GM18907 (cell line): Measurements from ENCODE around the gene LYZL4.
A peak's percentile ranks its signal among the peaks of the same experiment; 100 is the strongest.

Experiments
- ATAC-seq: cut with Tn5 transposase; IDR thresholded peaks from one replicate; pipeline ENCODE4 v1.9.1; 2021; ENCODE audit warnings: mild to moderate bottlenecking, moderate library complexity; ENCODE audit not compliant: unreplicated experiment

LYZL4 gene, protein sequence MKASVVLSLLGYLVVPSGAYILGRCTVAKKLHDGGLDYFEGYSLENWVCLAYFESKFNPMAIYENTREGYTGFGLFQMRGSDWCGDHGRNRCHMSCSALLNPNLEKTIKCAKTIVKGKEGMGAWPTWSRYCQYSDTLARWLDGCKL

DNA sequence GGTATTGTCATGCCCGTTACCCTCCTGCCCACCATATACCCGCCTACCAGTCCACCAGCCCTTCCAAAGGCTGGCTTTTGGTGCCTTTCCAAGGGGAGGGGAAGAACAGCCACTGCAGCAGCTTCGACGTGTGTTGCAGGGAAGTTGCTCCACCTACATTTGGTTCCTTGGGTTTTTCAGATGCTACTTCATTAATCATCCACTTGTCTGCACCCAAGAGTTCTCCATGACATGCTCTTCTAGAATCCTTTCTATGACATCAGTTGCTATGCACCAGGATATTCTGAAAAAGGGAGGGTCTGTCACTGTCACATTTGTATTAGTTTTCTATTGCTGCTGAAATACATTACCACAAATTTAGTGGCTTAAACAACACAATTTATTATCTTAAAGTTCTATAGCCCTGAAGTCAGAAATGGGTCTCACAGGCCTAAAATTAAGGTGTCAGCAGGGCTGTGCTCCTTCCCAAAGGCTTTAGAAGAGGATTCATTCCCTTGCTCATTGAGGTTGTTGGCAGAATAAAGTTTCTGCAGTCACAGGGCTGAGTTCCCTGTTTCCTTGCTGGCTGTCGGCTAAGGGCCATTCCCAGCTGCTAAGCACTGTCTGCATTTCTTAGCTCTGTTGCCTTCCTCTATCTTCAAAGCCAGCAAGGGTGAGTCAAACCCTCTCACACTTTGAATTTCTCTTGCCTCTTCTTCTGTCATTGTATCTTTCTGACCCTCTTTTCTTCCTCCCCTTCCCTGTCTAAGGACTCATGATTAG, at the start of gene LYZL4:
Gene LYZL4, minus strand, starts transcription at position 241 of the 762 bp plus-strand sequence. CDS start 3,359 bp downstream, outside the sequence.
- ATAC-seq = no peak

DNA sequence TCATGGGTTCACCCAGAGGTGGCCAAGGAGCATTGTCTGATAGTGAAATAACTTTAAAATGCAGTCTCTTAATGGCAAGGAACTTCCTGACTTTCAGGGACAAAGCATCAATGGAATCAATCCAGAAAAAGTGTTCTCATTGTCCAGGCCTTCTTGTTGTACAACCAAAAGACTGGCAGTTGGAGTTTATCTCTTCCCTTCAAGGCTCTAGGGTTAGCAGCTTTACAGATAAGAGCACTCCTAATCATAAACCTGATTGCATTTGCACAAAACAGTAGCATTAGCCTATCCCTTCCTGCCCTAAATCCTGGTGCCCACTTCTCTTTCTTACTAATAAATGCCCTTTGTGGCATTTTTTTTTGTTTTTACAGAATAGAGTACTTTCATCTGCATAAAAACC, 48.7 kb upstream of the LYZL4 start:
- no peak for ATAC-seq

DNA sequence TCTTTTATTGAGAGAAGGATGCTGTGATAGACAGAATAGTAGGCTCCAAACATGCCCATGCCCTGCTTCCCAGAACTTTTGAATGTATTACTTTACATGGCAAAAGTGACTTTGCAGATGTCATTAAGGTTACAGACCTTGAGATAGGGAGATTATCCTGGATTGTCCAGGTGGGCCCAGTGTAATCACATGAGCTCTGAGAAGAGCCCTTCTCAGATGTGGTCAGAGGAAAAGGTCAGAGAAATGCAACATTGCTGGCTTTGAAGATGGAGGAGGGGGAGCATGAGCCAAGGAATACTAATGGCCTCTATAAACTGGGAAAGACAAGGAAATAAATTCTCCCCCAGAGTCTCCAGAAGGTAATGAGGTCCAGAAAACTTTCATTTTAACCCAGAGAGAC, 45.8 kb upstream of the LYZL4 start:
- ATAC-seq = no peak

DNA sequence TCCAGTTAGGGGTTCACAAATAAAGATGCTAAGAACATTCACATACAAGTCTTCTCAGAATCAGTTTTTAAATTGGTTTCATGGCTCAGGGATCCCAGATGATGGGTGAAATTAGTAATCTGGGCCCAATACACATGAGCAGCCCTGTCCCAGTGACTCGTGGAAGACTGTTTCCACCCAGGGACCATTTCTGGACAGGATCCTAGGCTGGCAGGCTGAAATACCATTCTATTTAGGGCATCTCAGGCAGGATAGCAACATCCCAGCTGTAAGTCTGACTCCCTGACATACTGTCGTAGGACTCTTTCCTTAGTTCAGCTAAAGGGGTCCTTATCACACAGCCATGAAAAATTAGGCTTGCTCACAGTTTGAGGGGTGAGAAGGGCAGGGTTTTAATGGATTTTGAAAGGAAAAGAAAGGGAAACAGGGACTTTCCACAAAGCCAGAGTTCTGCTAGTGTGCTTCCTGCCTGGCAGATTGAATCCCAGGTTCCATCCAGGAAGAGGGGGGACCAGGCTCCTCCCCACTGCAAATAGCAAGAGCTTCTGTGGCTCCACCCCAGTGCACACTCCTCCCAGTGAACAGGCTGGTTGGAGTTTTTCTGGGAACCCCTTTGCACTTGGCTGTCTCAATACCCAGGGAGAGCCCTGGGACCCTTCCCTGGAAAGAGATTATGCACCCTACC, 41.3 kb upstream of the LYZL4 start:
- ATAC-seq = no peak

DNA sequence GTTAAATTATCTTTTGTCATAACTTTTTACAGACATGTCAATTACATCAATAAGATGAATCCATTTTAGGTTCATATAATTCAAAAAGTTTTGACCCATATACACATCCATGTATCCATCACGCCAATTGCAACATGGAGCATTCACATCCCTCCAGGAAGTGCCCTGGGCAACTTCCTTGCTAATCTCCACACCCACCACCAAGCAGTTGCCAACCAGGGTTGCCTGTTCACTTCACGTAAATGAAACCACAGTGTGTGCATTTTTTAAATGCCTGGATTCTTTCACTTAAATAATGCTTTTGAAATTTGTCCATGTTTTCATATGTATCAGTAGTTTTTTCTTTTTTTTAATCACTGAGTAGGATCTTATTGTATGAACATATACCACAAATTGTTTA, 40.7 kb upstream of the LYZL4 start:
- no peak for ATAC-seq

DNA sequence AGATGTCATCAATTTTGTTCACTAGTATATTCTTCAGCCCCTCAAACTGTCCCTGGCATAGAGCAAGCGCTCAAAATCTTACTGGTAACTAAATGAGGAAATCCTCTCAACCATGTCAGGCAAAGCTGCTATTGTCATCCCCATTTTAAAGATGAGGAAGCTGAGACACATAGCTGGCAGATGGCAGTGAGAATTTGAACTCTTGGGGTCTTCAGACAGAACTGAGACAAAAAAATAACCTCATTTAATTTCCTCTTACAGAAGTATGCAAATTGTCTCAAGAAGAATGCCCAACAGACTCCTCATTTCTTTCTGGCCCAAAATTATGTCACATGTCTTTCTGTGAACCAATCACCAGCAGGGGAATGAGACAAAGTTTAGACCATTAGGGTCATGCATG, 40.2 kb upstream of the LYZL4 start:
- ATAC-seq = no peak

DNA sequence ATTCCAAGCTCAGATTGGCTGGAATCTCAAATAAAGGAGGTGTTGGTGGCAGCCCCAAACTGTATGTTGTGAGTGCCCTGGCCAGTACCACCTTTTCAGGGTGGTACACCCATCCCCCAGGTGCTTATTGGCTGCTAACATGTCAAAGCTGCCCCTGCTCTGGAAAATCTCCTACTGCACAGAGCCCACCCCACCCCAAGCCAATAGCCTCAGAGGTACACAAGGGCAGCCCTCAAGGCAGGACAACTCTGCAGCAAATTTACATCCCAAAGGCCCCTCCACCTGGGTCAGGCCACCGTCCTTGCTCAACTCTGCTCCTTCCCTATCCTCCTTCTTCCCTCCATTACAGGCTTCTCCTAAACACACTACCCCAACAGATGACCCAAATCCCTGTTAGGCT, 37.1 kb upstream of the LYZL4 start:
- ATAC-seq = no peak

DNA sequence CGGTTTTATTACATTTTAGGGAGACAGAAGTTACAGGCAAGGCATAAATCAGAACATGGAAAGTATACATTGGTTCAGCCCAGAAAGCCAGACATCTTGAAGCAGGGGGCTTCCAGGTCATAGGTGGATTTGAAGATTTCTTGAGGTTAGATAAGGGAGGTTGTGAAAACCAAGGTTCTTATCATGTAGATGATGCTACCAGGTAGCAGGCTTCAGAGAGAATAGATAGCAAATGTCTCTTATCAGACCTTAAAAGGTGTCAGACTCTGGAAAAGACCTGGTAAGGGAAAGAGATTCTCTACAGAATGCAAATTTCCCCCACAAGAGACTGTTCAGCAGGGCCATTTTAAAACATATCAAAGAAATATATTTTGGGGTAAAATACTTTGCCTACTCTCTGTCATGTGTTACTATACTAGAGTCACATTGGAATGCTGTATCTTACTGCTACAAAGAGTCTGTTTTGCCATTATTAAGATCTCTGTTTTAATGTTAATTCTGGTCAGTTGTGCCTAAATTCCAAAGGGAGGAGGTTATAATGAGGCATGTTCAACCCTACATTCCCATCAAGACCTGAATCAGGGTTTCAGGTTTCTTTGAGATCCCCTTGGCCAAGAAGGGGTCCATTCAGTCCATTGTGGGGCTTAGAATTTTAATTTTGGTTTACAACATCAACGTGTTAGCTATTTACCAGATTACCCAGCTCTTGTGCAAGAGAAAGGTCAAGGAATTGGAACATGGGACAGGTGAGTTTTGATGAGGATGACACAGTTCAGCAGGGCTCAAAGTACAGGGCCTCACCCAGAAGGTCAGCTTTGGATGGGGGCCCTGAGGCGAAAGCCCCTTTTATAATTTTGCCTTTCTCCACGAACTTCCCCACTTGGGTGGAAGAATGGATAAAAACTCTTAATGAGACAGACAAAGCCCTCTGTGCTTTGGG, 36.0 kb upstream of the LYZL4 start:
- ATAC-seq = no peak

DNA sequence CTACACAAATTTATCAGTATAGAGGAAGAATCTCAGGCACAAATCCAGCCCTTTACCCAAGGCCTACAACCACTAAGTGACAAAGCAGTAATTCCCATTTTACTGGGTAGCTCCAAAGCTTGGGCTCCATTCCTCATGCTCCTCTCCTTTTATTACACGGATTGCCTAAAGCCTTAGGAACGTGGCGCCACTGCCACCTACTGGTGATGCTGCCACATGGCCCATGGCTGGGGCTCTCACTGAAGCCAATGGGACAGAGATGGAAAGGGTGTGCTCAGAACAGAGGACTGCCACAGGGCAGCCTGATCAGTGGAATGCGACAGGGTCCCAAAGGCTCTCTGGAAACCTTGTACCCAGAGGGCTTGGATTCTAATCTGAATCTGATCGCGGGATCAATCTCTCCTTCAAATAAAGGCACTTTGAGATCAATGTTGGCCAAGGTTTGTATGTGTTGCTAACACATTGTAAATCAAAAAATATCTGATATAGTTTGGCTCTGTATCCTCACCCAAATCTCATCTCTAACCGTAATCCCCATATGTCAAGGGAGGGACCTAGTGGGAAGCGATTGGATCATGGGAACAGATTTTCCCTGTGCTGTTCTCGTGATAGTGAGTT, 33.5 kb upstream of the LYZL4 start:
- peak; percentile 76 for ATAC-seq

DNA sequence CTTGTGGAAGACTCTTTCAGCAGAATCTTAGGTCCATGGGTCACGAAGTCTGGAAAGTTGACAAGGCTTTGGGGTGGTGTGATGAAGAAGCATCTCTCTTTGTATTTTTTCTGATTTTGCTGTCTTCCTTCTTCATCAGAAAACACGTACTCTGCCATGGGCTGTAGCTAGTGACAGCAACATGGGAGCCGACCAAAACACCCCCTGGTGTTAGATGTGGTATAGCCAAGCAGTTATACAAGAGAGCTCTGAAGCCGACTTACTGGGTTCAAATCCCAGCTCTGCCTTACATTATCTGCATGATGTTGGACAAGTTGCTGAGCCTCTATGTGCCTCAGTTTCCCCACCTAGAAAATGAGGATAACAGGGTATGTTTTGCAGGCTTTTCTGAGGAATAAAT, 32.9 kb upstream of the LYZL4 start:
- no peak for ATAC-seq

DNA sequence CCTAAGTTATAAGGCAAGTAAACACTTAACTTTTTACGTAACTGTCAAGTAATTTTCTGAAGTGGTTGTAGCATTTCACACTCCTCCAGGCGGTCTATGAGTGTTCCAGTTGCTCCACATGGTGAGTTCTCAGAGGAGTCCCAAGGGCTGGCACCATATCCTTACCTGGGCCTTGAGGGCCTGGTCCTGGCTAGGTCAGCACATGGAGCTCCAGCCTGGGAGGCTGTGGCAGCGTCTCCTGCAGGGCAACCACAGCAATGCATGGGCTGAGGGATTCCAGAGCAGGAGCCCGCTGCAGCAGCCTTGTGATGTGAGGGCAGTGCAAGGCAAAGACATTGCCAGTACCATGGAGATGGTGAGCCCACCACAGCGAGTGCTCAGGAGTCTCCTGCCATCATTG, 32.2 kb upstream of the LYZL4 start:
- no peak for ATAC-seq

DNA sequence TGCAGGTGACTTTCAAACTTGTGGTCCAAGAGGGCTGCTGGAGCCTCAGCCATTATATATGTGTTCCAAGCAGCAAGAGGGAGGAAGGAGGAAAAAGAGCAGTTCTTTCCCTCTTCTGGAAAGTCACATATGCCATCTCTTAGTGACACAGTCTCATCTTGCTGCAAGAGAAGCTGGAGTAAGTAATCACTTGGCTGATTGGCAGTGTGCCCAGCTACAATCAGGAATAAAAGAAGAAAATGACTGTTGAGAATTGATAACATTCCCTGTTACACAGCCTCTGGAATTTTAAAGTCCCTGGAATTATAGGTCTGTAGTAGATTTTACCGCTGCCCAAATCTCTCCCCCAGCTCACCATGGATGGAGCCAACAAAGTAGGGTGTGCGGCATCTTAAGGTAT, 31.4 kb upstream of the LYZL4 start:
- no peak for ATAC-seq

DNA sequence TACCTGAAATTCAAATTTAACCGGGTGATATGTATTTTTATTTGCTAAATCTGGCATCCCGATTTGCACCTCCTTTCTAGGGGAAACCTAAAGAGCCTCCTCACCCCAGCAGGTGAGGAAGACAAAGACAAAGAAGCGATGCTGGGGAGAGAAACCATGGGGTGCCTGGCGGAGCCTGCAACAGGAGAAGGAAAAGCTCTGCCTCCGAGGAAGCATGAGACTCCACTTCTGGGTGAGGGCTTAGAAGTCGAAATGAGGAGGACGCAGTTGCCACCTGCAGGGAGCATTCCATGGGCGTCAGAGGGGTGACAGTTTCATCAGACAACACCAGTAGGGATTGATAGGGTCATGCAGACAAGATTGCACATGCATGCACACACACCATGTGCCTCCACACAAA, 30.5 kb upstream of the LYZL4 start:
- no peak for ATAC-seq

DNA sequence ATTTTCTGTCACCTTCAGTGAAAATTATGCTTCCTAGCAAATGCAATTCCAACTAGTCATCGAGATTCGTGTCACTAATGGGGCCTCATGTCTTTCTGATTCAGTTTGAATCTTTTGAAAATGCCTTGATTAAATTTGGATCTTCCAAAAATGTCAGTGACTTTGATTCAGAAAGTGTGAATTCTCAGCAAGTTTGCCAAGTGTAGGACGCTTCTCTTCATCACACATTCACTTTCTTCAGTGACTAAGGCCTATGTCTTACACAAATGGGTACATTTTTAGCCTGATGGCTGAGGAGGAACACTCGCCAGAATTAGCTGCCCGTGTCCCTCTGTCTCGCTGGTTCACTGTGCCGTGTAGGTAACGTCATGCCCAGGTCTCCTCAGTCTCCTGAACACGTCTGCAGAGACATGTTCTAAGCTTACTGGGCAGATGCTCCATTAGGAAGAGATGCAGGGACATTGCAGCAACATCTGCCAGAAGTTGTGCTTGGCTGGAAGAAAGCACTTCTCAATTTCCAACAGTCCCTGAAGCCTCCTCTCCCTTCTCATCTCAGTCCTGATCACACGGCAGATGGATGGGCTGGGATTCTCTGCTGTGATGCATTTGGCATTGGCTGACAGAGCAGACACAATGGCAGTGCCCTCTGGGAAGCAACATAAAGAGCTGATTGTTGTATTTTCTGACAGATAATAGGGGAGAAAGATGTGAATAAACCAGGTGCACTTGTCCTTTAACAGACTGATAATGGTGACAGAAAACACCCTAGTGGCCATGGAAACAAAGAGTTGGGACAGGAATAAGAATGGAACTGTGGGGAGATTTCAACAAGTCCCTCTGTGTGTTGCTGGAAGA, 29.1 kb upstream of the LYZL4 start:
- ATAC-seq = no peak

DNA sequence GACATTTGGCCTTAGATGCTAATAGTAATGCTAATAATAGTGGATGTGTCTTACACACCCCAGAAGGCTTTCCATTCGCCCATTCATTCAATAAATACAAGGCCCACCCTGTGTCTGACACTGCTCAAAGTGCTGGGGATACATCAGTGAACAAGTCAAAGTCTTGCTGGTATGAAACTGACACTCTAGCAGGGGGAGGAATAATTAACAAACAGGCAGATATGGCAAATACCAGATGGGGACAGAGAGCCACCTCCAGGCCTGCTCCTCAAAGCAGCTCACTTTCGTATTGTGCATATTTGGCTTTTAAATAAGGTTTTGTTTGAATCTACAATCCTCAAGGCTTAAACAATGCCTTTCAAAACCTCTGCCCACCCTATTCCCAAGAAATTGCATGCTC, 28.3 kb upstream of the LYZL4 start:
- no peak for ATAC-seq

DNA sequence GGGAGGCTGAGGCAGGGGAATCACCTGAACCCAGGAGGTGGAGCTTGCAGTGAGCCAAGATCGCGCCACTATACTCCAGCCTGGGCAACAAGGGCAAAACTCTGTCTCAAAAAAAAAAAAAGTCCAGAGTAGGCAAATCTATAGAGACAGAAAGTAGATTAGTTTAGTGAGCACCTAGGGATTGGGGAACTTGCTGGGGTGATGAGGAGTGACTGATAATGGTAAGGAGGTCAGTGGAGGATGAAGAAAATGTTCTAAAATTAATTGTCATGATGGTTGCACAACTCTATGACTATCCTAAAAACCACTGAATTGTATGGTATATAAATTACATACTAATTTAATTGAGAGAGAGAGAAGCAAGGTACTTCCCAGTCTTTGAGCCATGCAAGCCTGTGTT, 27.8 kb upstream of the LYZL4 start:
- no peak for ATAC-seq

DNA sequence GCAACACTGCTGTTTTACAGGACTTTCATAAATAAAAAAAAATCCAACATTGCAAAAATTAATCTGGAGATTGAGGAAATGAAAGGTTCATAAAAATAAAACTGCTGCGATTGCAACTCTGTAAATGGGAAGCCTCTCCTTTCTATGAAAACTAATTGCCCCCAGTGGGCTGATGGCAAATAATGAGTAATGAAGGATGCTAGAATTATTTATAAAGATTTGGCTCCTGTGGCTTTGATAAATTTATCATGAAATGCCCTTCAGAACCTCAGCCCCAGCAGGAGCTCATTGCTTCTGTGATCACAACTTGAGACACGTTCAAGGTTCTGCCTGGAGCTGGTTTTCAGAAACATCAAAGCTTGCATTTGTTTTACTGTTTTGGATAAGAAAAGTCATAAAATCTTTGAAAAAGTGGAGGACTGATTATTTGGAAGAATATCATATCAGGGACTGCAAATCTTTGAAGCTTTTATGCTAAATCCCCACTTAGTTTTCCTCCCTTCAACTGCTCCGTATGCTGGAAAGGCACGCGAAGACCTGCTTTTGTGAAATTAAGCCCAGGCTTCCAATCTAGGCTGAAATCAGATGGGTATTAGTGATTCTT, 24.5 kb upstream of the LYZL4 start:
- no peak for ATAC-seq

DNA sequence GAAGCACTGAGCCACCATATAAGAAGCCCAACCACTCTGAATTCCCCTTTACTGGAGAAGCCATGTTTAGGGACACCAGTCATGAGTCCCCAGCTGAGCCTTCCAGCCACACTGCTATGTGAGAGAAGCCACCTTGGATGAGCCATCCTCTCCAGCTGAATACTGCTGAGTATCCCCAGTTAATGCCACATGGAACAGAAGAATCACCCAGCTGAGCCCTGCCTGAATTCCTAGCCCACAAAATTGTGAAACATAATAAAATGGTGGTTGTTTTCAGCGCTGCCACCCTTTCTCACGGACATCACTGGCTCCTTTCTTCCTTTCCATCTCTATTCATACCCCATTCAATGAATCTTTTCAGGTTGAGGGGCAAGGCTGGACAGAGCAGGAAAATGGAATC, 22.1 kb upstream of the LYZL4 start:
- no peak for ATAC-seq

DNA sequence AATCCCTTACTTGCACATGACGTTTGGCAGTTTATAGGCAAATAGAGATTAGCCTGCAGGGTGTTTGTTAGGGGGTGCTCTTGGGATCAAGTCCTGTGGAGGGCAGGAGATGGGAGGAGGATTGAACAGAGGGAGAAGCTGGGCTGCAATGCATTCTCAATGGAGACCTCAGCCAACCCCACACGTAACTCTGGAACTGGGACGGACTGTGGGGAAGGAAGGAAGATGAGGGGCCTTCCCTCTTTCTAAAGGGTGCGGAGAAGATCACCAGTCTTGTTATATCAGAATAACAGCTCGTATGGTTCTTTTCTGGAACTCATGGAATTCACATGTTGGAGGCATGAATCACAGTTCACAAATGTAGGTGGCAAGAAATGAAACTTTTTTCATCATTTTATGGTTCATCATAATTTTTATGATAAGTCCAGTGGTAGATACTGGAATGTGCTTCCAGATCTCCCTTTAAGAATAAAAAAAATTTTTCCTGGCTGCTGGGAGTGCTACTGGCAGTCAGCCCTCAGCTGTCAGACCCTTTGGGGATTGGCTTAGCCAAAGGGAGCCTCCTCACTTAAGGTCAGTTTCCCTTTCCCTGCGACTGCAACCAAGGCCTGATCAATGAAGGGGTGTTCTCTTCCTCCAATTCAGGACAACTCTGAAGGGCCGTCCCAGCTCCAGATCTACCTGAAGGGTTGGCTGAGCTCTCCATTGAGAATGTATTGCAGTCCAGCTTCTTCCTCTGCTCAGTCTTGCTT, 20.5 kb upstream of the LYZL4 start:
- ATAC-seq = no peak
